ENCODE measurements around the gene TFAP2A.

Gene TFAP2A

GRCh38 chr6:10446548-10446947 is 31.7 kb upstream of the TFAP2A start:
- H3K9me3 Mint-ChIP-seq: no peaks in the 10 kb centered on the region

GRCh38 chr6:10441655-10442009 is 26.8 kb upstream of the TFAP2A start:
- Mint-ChIP-seq H3K4me3 (no peak overlapping the region), H3K4me1 (peaks cover 7% of the 10 kb centered on the region), H3K27ac (no peak overlapping the region), H3K36me3 (ENCODE audit: low read depth) (no peaks in the 10 kb centered on the region), H3K27me3 (ENCODE audit: low read depth, poor library complexity) (peaks cover 12% of the 10 kb centered on the region), H3K9me3 (peaks cover 3% of the 10 kb centered on the region)
- TF ChIP-seq CTCF (IDR thresholded peaks at IDR 0.05): no peak
- DNase-seq: no peak

More at GRCh38 chr6:10446548-10446947, 31.7 kb upstream of the TFAP2A start:
- no peak for TF ChIP-seq CTCF (IDR thresholded peaks at IDR 0.05)
- Mint-ChIP-seq H3K27ac (no peak overlapping the region), H3K4me3 (no peak overlapping the region), H3K36me3 (ENCODE audit: low read depth) (no peaks in the 10 kb centered on the region), H3K4me1 (no peaks in the 10 kb centered on the region), H3K27me3 (ENCODE audit: low read depth, poor library complexity) (peaks cover 8% of the 10 kb centered on the region)
- no peak for DNase-seq

- Mint-ChIP-seq H3K36me3 (ENCODE audit: low read depth) (no peaks in the 10 kb centered on the region), H3K4me3 (no peak overlapping the region), H3K27me3 (ENCODE audit: low read depth, poor library complexity) (peaks cover 13% of the 10 kb centered on the region), H3K9me3 (peaks cover 3% of the 10 kb centered on the region), H3K27ac (no peak overlapping the region), H3K4me1 (peaks cover 7% of the 10 kb centered on the region)
- TF ChIP-seq CTCF (IDR thresholded peaks at IDR 0.05): no peak
- DNase-seq: no peak
Observed at GRCh38 chr6:10441004-10441654, 26.3 kb upstream of the TFAP2A start.

- H3K36me3 Mint-ChIP-seq (ENCODE audit: low read depth): no peaks in the 10 kb centered on the region
- H3K4me3 Mint-ChIP-seq: no peak overlapping the region
- peaks cover 10% of the 10 kb centered on the region for H3K27me3 Mint-ChIP-seq (ENCODE audit: low read depth, poor library complexity)
- peaks cover 3% of the 10 kb centered on the region for H3K9me3 Mint-ChIP-seq
- TF ChIP-seq CTCF (IDR thresholded peaks at IDR 0.05): no peak
- DNase-seq: no peak
- H3K27ac Mint-ChIP-seq: no peak overlapping the region
- peaks cover 7% of the 10 kb centered on the region for H3K4me1 Mint-ChIP-seq
Observed at GRCh38 chr6:10437891-10438290, 23.0 kb upstream of the TFAP2A start.

- no peak for TF ChIP-seq CTCF (IDR thresholded peaks at IDR 0.05)
- H3K36me3 Mint-ChIP-seq (ENCODE audit: low read depth): no peaks in the 10 kb centered on the region
- no peak overlapping the region for H3K27ac Mint-ChIP-seq
- no peak overlapping the region for H3K4me3 Mint-ChIP-seq
- peaks cover 31% of the 10 kb centered on the region for H3K27me3 Mint-ChIP-seq (ENCODE audit: low read depth, poor library complexity)
- DNase-seq: no peak
- no peaks in the 10 kb centered on the region for H3K9me3 Mint-ChIP-seq
- no peaks in the 10 kb centered on the region for H3K4me1 Mint-ChIP-seq
Observed at GRCh38 chr6:10434235-10434634, 19.4 kb upstream of the TFAP2A start.

GRCh38 chr6:10433322-10433721 is 18.4 kb upstream of the TFAP2A start:
- H3K4me1 Mint-ChIP-seq: no peaks in the 10 kb centered on the region
- no peaks in the 10 kb centered on the region for H3K36me3 Mint-ChIP-seq (ENCODE audit: low read depth)
- no peak overlapping the region for H3K27ac Mint-ChIP-seq
- no peaks in the 10 kb centered on the region for H3K9me3 Mint-ChIP-seq
- no peak overlapping the region for H3K4me3 Mint-ChIP-seq
- DNase-seq: no peak
- peaks cover 37% of the 10 kb centered on the region for H3K27me3 Mint-ChIP-seq (ENCODE audit: low read depth, poor library complexity)
- TF ChIP-seq CTCF (IDR thresholded peaks at IDR 0.05): no peak
